CD4-positive, alpha-beta T cell treated with Interleukin-12 subunit alpha and Interleukin-12 subunit beta, for 1 hour (primary cell): ENCODE data around the gene RAB4A.

Source experiments
- DNase-seq: peaks from one replicate; pipeline ENCODE4 v3.0.0-alpha.2; 2020

RAB4A gene

GRCh38 chr1:229298887-229299503 is 28.1 kb downstream of the RAB4A start:
- DNase-seq = no peak

GRCh38 chr1:229300099-229300757 is 29.3 kb downstream of the RAB4A start:
- DNase-seq = no peak

- no peak for DNase-seq
Measured at GRCh38 chr1:229302740-229303139, 31.8 kb downstream of the RAB4A start.

- DNase-seq = no peak
Measured at GRCh38 chr1:229303855-229304254, 32.9 kb downstream of the RAB4A start.

GRCh38 chr1:229305392-229305791 is 34.5 kb downstream of the RAB4A start:
- no peak for DNase-seq

GRCh38 chr1:229309074-229309473 is 38.2 kb downstream of the RAB4A start:
- no peak for DNase-seq

GRCh38 chr1:229309684-229310083 is 38.8 kb downstream of the RAB4A start:
- DNase-seq = no peak

GRCh38 chr1:229310833-229311232 is 39.9 kb downstream of the RAB4A start:
- DNase-seq = no peak

- no peak for DNase-seq
Measured at GRCh38 chr1:229316166-229316565, 45.3 kb downstream of the RAB4A start.

GRCh38 chr1:229318056-229318455 is 47.1 kb downstream of the RAB4A start:
- DNase-seq = no peak

- DNase-seq = no peak
Measured at GRCh38 chr1:229319487-229319886, 48.6 kb downstream of the RAB4A start.

- DNase-seq = no peak
Measured at GRCh38 chr1:229323201-229323600, 52.3 kb downstream of the RAB4A start.

GRCh38 chr1:229323885-229324553 is 53.1 kb downstream of the RAB4A start:
- no peak for DNase-seq

GRCh38 chr1:229325401-229325800 is 54.5 kb downstream of the RAB4A start:
- DNase-seq = no peak

- DNase-seq = no peak
Measured at GRCh38 chr1:229325853-229326487, 55.1 kb downstream of the RAB4A start.

GRCh38 chr1:229326601-229327000 is 55.7 kb downstream of the RAB4A start:
- peak; percentile 46 for DNase-seq

- DNase-seq = peak; percentile 66
Measured at GRCh38 chr1:229327765-229328164, 56.9 kb downstream of the RAB4A start.

GRCh38 chr1:229328598-229329362 is 57.9 kb downstream of the RAB4A start:
- no peak for DNase-seq

GRCh38 chr1:229334269-229334668 is 63.4 kb downstream of the RAB4A start:
- DNase-seq = no peak

GRCh38 chr1:229334716-229335115 is 63.8 kb downstream of the RAB4A start:
- no peak for DNase-seq

GRCh38 chr1:229336345-229336744 is 65.4 kb downstream of the RAB4A start:
- no peak for DNase-seq

GRCh38 chr1:229339086-229339485 is 68.2 kb downstream of the RAB4A start:
- no peak for DNase-seq

GRCh38 chr1:229339520-229339919 is 68.6 kb downstream of the RAB4A start:
- peak; percentile 23 for DNase-seq
